CD14-positive monocyte (primary cell): Measurements from ENCODE around the gene PHPT1. TPM values are rescaled to one million over a fixed set of nuclear protein-coding genes. Genes with fewer than 3 reads are reported as not detected.

Source experiments
- DNase-seq, 3 donors: peaks; one replicate each; pipeline ENCODE4 v3.0.0-alpha.2; 2011 to 2022
- H2AFZ ChIP-seq: 2 replicates; pipeline ENCODE4 v1.6.0; 2012; ENCODE audit warnings: mild to moderate bottlenecking, low read depth, low read length, inconsistent platforms; ENCODE audit not compliant: insufficient read depth, poor library complexity, severe bottlenecking
- H3K27ac ChIP-seq, 2 donors: 1 replicate in 1 of 2; 2 replicates in 1 of 2; pipeline ENCODE4 v1.5.1; 2012 to 2013; ENCODE audit warnings: low read length in 2 of 2, control low read depth in 1 of 2, inconsistent platforms in 1 of 2, low read depth in 1 of 2, mild to moderate bottlenecking in 1 of 2
- H3K27me3 ChIP-seq, 2 donors: one replicate each; pipeline versions ENCODE4 v1.6.0 to v1.6.1; 2011 to 2013; ENCODE audit warnings: low read length in 2 of 2; ENCODE audit not compliant: control insufficient read depth in 2 of 2, insufficient read depth in 2 of 2
- H3K36me3 ChIP-seq, 2 donors: replicated peaks in 1 of 2; 1 replicate in 1 of 2; 2 replicates in 1 of 2; pipeline versions ENCODE4 v1.5.1 to v1.6.1; 2012 to 2013; ENCODE audit warnings: low read length in 2 of 2, control low read depth in 1 of 2, inconsistent platforms in 1 of 2, mild to moderate bottlenecking in 1 of 2; ENCODE audit not compliant: insufficient read depth in 2 of 2, control insufficient read depth in 1 of 2
- H3K4me1 ChIP-seq, 2 donors: 1 replicate in 1 of 2; 2 replicates in 1 of 2; pipeline versions ENCODE4 v1.5.1 to v1.6.1; 2012 to 2013; ENCODE audit warnings: low read length in 2 of 2, control low read depth in 1 of 2, inconsistent platforms in 1 of 2, mild to moderate bottlenecking in 1 of 2, moderate library complexity in 1 of 2; ENCODE audit not compliant: insufficient read depth in 2 of 2, control insufficient read depth in 1 of 2
- H3K4me2 ChIP-seq: replicated peaks from 2 replicates; pipeline ENCODE3; 2012; ENCODE audit warnings: low read length, moderate library complexity, mild to moderate bottlenecking; ENCODE audit not compliant: poor library complexity, severe bottlenecking; ENCODE audit errors: extremely low read depth
- H3K4me3 ChIP-seq, 3 experiments: fragments of 200-600 bp in 1 of 3; sonication (generic) in 1 of 3; replicated peaks in 1 of 3; 1 replicate in 2 of 3; 2 replicates in 1 of 3; pipeline ENCODE4 v1.5.1; 2011 to 2013; ENCODE audit warnings: low read length in 3 of 3, mild to moderate bottlenecking in 3 of 3, control low read depth in 2 of 3, low read depth in 2 of 3, inconsistent platforms in 1 of 3, moderate library complexity in 1 of 3
- H3K79me2 ChIP-seq: 2 replicates; pipeline ENCODE4 v1.6.0; 2012; ENCODE audit warnings: mild to moderate bottlenecking, control low read depth, inconsistent platforms, low read length, moderate library complexity; ENCODE audit not compliant: insufficient read depth
- H3K9ac ChIP-seq: 2 replicates; pipeline ENCODE4 v1.6.0; 2017; ENCODE audit warnings: low read length, mild to moderate bottlenecking; ENCODE audit not compliant: insufficient read depth, poor library complexity, severe bottlenecking
- H3K9me3 ChIP-seq, 2 donors: replicated peaks in 1 of 2; 1 replicate in 1 of 2; 2 replicates in 1 of 2; pipeline versions ENCODE4 v1.5.1 to v1.6.1; 2012 to 2013; ENCODE audit warnings: low read length in 2 of 2, control low read depth in 1 of 2; ENCODE audit not compliant: control insufficient read depth in 1 of 2, insufficient read depth in 1 of 2
- H4K20me1 ChIP-seq: 2 replicates; pipeline ENCODE4 v1.6.0; 2012; ENCODE audit warnings: mild to moderate bottlenecking, low read length, control low read depth, moderate library complexity; ENCODE audit not compliant: insufficient read depth
- H3K27ac Mint-ChIP-seq, 7 donors: one replicate each; pipeline ENCODE4 v1.8.0; 2020; ENCODE audit warnings: mild to moderate bottlenecking in 7 of 7, mixed read lengths in 7 of 7, moderate library complexity in 6 of 7, inconsistent platforms in 2 of 7
- H3K27me3 Mint-ChIP-seq, 3 donors: one replicate each; pipeline ENCODE4 v1.8.0; 2021 to 2022; ENCODE audit warnings: low read depth in 3 of 3, mild to moderate bottlenecking in 3 of 3, mixed read lengths in 3 of 3, moderate library complexity in 3 of 3, inconsistent platforms in 1 of 3
- H3K36me3 Mint-ChIP-seq, 2 donors: one replicate each; pipeline ENCODE4 v1.8.0; 2020; ENCODE audit warnings: mixed read lengths in 2 of 2, inconsistent platforms in 1 of 2, mild to moderate bottlenecking in 1 of 2
- H3K4me1 Mint-ChIP-seq: one replicate; pipeline ENCODE4 v1.8.0; 2020; ENCODE audit warnings: mild to moderate bottlenecking, mixed read lengths
- H3K4me3 Mint-ChIP-seq, 2 donors: one replicate each; pipeline ENCODE4 v1.8.0; 2020; ENCODE audit warnings: mild to moderate bottlenecking in 2 of 2, mixed read lengths in 2 of 2, moderate library complexity in 1 of 2
- H3K9me3 Mint-ChIP-seq, 7 donors: one replicate each; pipeline ENCODE4 v1.8.0; 2020 to 2022; ENCODE audit warnings: mixed read lengths in 7 of 7, mild to moderate bottlenecking in 6 of 7, moderate library complexity in 6 of 7, inconsistent platforms in 2 of 7
- CTCF ChIP-seq: fragments of 200-600 bp; IDR thresholded peaks from one replicate; pipeline ENCODE4 v1.8.0; 2022; ENCODE audit warnings: antibody characterized with exemption, mild to moderate bottlenecking
- WGBS: methylation state at CpG from one replicate; pipeline ENCODE4 v1.1.5; 2013; ENCODE audit warnings: missing lambda C conversion rate; ENCODE audit not compliant: insufficient coverage; 5-methylcytosine and 5-hydroxymethylcytosine counted together
- intact Hi-C, 2 donors: fragments of 100-400 bp; cut with micrococcal nuclease; formaldehyde crosslinking; loops; one replicate each; pipeline versions ENCODE4 v1.15.0 to v1.15.1; 2023
- polyA minus RNA-seq: library from RNA; depleted of rRNA, polyadenylated mRNA; stranded (reverse); fragments of >200 nt; gene quantifications from 2 replicates; pipeline ENCODE4 v1.2.3, GENCODE V29; 2012
- polyA plus RNA-seq, 3 donors: library from polyadenylated mRNA; depleted of rRNA in 1 of 3; unstranded in 2 of 3; stranded (reverse) in 1 of 3; fragments of 300-500 nt in 2 of 3; fragments of >200 nt in 1 of 3; fragmentation: Illumina TruSeq in 2 of 3; gene quantifications; 1 replicate in 2 of 3; 2 replicates in 1 of 3; pipeline ENCODE4 v1.2.3, GENCODE V29; 2012 to 2021
- total RNA-seq, 12 experiments: library from RNA in 1 of 12; stranded (reverse) in 1 of 12; fragments of 120-200 nt in 1 of 12; gene quantifications; one replicate each; pipeline ENCODE4 v1.2.4 and lab custom pipeline; 2013 to 2026; ENCODE audit warnings: mixed read lengths in 6 of 12, inconsistent platforms in 1 of 12

PHPT1 gene
- 46.0 TPM for total RNA-seq (2013)
- polyA plus RNA-seq (100 to 1,000 TPM in 1 of 3 donors, 10 to 100 TPM in 2; 70.0 to 163 (median 94.3) TPM), polyA minus RNA-seq (25.1 and 51.3 TPM in 2 replicates), total RNA-seq (lab: John Stamatoyannopoulos, UW) (2.1 to 11.2 (median 9.2) reads per million in 11 experiments)

DNA sequence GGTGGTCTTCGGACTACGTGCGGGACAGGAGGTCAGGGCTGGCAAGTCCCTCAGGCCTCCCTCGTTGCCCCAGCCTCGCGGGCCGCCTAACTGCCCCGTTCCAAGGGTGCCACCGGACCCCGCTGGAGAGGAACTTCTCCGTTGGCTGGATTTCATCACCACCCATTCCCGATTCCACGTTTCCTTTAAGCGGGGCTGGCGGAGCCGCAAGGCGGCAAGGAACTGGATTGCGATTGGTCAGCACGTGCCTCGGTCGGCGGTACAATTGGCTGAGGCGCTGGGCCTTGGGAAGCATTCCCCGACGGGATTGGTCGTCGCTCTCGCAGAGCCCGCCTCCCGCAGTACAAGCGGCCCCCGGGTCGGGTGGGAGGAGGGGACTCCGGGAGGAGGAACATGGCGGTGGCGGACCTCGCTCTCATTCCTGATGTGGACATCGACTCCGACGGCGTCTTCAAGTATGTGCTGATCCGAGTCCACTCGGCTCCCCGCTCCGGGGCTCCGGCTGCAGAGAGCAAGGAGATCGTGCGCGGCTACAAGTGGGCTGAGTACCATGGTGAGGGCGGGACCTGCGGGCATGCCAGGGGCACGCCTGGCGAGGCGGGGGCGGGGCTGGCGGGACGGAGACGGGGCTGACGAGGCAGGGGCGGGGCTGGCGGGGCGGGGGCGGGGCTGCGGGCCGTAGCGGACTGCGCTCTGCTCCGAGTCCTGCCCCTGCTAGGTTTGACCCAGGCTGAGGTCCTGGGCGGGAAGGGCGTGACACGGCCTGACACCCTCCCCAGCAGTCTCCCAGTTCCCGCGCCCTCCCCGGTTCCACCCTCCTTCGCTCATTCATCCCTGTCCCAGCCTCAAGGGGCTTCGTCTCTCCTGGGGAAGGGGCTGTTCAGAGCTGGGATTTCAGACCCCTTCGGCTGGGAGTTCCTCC, at the start of gene PHPT1:
Gene PHPT1, plus strand, starts transcription at position 372 of the 922 bp plus-strand sequence. Its CDS starts 22 bp downstream, at position 394.
- Mint-ChIP-seq H3K27ac (peak within 1 kb of the TSS; percentile 84 to 97 (median 96)), H3K4me3 (peak within 1 kb of the TSS; percentile 92 to 97), H3K4me1 (peaks cover 20% of the 10 kb centered on the region), H3K36me3 (peaks cover 0 to 9% of the 10 kb centered on the region in 2 donors), H3K9me3 (peaks cover 0 to 13% (median 9%) of the 10 kb centered on the region in 7 donors), H3K27me3 (peaks cover 24 to 33% (median 24%) of the 10 kb centered on the region in 3 donors)
- Histone ChIP-seq H3K9me3 (peaks cover 0 to 5% of the 10 kb centered on the region in 2 donors), H3K36me3 (peaks cover 0 to 5% of the 10 kb centered on the region in 2 donors), H3K4me1 (peaks cover 21 to 34% of the 10 kb centered on the region in 2 donors), H3K4me2 (peak within 1 kb of the TSS; percentile 99), H3K79me2 (no peaks in the 10 kb centered on the region), H3K27ac (peak within 1 kb of the TSS; percentile 31 to 73), H3K4me3 (peak within 1 kb of the TSS; percentile 74 to 93 (median 76)), H3K9ac (peak within 1 kb of the TSS; percentile 56), H2AFZ (peak within 1 kb of the TSS; percentile 68), H3K27me3 (peaks cover 12 to 24% of the 10 kb centered on the region in 2 donors), H4K20me1 (peaks cover 9% of the 10 kb centered on the region)
- DNase-seq = peak; percentile 98
- no peak for TF ChIP-seq CTCF
- intact Hi-C loops = loop anchor here (2.0 to 10.0 kb wide), 5 partner anchors 38 to 103 kb away; partner anchors contain the start of genes TRAF2 (in 2 of the 2), C8G (in 1 of the 2), FBXW5 (in 1 of the 2) and LCN12 (in 1 of the 2)
- WGBS = under 1% methylated on average over 57 of the region's 77 CpGs
